GM12874 (cell line): ENCODE measurements around the gene PAPPA2.

Experiments used
- CTCF ChIP-seq: IDR thresholded peaks from 2 replicates; pipeline ENCODE4 v1.5.1; 2011; ENCODE audit warnings: low read depth, mild to moderate bottlenecking, control low read depth, low read length, moderate library complexity; ENCODE audit not compliant: insufficient read depth

PAPPA2 gene

GRCh38 chr1:176556288-176556687 lies 93.3 kb downstream of the PAPPA2 start:
- TF ChIP-seq CTCF: no peak

- TF ChIP-seq CTCF: no peak
These were observed 94.7 kb downstream of the PAPPA2 start for GRCh38 chr1:176557543-176558258.

- TF ChIP-seq CTCF: no peak
These were observed 95.6 kb downstream of the PAPPA2 start for GRCh38 chr1:176558561-176558960.

GRCh38 chr1:176559474-176559873 lies 96.5 kb downstream of the PAPPA2 start:
- TF ChIP-seq CTCF: no peak

GRCh38 chr1:176559878-176560277 lies 96.9 kb downstream of the PAPPA2 start:
- TF ChIP-seq CTCF: peak; percentile 74

GRCh38 chr1:176560681-176561080 lies 97.7 kb downstream of the PAPPA2 start:
- no peak for TF ChIP-seq CTCF

GRCh38 chr1:176566004-176566975 lies 103.3 kb downstream of the PAPPA2 start:
- TF ChIP-seq CTCF: no peak
